ENCODE results near the gene PML.

The PML gene

DNA sequence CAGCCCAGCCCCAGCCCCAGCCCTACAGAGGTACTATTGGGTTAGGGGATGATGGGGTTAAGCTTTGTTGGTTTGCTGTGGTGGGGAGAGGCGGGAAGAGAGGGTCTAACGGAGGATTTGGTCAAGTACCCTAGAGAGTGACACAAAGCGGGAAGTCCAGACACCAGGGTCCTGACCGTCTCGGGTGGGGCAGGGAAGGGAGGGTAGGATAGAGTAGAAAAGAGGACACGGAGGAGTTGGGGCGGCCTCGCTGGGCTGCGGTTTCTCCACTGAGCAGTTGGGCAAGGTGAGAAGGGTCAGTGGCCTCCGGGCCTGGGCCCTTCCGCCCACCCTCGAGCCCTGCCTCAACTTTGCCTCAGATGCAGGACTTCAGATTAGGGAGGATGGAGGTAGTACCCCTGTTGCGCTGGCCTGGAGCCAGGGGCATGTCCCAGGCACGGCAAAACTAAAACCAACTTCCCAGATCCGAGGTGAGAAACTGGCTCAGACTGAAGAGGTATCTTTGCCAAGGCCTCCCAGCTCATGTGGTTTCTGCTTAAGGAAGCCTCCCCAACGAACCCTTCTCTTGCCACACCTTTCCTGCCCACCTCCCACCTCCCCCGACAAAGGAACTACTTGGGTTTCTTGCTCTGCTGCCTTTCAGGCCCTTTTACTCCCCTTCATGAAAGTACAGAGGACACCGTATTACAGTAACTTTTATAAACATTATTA is 551 bp downstream of the PML start:
- TF ChIP-seq, protein P1, sequence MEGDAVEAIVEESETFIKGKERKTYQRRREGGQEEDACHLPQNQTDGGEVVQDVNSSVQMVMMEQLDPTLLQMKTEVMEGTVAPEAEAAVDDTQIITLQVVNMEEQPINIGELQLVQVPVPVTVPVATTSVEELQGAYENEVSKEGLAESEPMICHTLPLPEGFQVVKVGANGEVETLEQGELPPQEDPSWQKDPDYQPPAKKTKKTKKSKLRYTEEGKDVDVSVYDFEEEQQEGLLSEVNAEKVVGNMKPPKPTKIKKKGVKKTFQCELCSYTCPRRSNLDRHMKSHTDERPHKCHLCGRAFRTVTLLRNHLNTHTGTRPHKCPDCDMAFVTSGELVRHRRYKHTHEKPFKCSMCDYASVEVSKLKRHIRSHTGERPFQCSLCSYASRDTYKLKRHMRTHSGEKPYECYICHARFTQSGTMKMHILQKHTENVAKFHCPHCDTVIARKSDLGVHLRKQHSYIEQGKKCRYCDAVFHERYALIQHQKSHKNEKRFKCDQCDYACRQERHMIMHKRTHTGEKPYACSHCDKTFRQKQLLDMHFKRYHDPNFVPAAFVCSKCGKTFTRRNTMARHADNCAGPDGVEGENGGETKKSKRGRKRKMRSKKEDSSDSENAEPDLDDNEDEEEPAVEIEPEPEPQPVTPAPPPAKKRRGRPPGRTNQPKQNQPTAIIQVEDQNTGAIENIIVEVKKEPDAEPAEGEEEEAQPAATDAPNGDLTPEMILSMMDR (IDR thresholded peaks at IDR 0.05; ENCODE audit: low read depth, low read length, missing control alignments): no peak
- peak overlapping the region; percentile 83 for H3K4me3 ChIP-seq (replicated peaks; ENCODE audit: low read depth, low read length)
- DNase-seq (ENCODE audit: extremely low read depth, low read depth): no peak

DNA sequence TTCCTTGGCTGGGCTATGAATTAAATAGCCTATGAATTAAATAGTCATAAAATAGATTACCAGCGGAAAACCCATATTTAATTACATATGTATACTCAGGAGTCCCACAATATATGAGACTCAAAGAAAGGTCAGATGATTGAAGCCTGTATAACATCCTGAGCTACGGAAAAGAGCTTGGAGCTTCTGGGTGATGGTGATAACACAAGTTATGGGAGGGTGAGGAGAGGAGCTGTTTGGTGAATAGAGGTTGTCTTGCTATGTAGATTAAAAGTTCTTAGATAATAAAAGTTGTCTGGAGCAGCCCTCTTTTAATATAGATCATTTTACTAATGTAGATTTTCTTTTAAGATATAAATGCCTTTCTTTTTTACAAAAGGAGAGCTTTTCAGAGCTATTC is 1.8 kb downstream of the PML start:
- TF ChIP-seq, protein P1 (IDR thresholded peaks at IDR 0.05; ENCODE audit: low read depth, low read length, missing control alignments): no peak
- H3K4me3 ChIP-seq (replicated peaks; ENCODE audit: low read depth, low read length): peak overlapping the region; percentile 83
- DNase-seq (ENCODE audit: extremely low read depth, low read depth): no peak

DNA sequence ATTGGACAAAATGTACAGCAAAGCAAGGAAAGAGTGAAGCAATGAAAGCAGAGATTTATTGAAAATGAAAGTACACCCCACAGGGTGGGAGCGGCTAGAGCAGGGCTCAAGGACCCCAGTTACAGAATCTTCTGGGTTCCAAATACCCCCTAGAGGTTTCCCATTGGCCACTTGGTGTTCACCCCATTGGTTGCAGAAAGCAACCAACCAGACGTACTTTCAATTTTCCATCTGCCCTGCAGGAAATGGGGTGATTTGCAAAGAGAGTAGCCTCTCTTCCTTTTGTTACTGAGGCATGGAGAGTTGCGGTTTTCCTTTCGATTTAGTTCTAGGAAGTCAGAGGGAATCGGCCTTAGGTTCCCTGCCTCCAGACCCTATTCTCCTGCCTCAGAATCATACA is 2.4 kb downstream of the PML start:
- DNase-seq (ENCODE audit: extremely low read depth, low read depth): no peak
- peak overlapping the region; percentile 83 for H3K4me3 ChIP-seq (replicated peaks; ENCODE audit: low read depth, low read length)
- TF ChIP-seq, protein P1 (IDR thresholded peaks at IDR 0.05; ENCODE audit: low read depth, low read length, missing control alignments): no peak

DNA sequence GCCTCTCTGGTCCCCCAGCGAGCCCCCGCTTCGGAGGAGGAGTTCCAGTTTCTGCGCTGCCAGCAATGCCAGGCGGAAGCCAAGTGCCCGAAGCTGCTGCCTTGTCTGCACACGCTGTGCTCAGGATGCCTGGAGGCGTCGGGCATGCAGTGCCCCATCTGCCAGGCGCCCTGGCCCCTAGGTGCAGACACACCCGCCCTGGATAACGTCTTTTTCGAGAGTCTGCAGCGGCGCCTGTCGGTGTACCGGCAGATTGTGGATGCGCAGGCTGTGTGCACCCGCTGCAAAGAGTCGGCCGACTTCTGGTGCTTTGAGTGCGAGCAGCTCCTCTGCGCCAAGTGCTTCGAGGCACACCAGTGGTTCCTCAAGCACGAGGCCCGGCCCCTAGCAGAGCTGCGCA is 3.5 kb downstream of the PML start:
- TF ChIP-seq, protein P1 (IDR thresholded peaks at IDR 0.05; ENCODE audit: low read depth, low read length, missing control alignments): no peak
- no peak overlapping the region for H3K4me3 ChIP-seq (replicated peaks; ENCODE audit: low read depth, low read length)
- DNase-seq (ENCODE audit: extremely low read depth, low read depth): no peak

DNA sequence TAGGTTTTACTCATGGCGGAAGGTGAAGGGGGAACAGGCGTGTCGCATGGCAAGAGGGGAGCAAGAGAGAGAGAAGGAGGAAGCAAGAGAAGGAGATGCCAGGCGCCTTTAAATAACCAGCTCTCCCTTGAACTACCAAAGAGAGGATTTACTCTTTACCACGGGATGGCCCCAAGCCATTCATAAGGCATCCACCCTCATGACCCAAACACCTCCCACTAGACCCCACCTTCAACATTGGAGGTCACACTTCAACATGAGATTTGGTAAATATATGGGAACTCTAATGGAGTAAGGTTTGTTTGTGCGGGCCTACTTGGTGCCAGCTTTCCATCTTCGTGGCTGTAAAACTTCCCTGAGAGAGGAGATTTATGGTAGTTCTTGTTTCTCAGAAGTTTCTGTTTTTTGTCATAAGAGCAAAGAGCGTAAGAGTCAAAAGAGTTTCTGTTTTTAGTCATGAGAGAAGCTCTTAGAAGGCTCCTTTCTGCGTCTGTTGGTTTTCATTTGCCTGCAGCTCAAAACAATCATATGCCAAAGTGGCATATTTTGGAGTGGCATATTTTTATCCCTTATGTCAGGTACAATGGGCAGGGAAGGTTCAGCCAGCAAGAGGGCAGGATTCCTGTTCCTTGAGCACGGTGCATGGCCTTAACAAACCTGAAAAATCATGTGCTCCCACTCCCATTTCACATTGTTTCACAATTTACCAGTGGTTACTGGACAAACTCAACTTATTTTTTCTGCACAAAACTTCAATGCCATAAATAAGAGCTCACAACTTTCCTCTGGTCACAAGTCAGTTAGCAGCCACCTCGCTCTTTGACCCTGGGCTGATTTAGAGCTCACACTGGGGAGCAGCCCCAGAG is 12.5 kb downstream of the PML start:
- DNase-seq (ENCODE audit: extremely low read depth, low read depth): no peak
- TF ChIP-seq, protein P1 (IDR thresholded peaks at IDR 0.05; ENCODE audit: low read depth, low read length, missing control alignments): no peak
- H3K4me3 ChIP-seq (replicated peaks; ENCODE audit: low read depth, low read length): no peak overlapping the region

DNA sequence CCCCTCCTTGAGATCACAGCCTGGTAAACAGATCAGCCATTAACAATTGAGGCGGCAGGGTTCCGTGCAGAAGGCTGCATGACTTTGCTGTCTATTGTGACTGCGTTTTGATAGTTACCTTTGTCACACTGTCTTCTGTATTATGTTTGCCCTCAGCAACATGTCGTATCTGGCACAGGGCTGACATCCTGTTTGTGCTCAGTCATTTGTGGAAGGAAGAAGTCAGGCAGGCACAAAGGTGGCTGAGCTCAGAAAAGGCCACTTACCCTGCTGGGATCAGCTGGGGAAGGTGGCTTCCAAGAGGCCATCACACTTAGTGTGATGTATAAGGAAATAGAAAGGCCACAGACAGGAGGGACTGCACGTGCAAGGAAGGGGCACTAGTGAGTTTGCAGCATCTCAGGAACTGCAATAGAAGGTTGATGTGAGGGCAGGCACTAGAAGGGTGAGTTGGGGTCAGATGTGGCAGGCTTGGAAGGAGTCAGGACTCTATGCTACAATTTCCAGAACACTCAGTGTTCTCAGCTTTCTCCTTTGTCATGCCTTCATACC is 13.4 kb downstream of the PML start:
- no peak overlapping the region for H3K4me3 ChIP-seq (replicated peaks; ENCODE audit: low read depth, low read length)
- no peak for DNase-seq (ENCODE audit: extremely low read depth, low read depth)
- TF ChIP-seq, protein P1 (IDR thresholded peaks at IDR 0.05; ENCODE audit: low read depth, low read length, missing control alignments): no peak

Measured in HFF-Myc (cell line).